ENCODE results near the gene PDE3A. TPM values are rescaled to one million over a fixed set of nuclear protein-coding genes. Genes with fewer than 3 reads are reported as not detected.

The PDE3A gene
- total RNA-seq, 1 experiment from 2014 or later = 19.9 TPM

GRCh38 chr12:20369305-20370013, 1.1 kb downstream of the PDE3A start:
- no TSS peak for BruUV-seq (replicated peaks)
- Mint-ChIP-seq H3K36me3 (ENCODE audit: insufficient read depth, unreplicated experiment) (peaks cover 39% of the 10 kb centered on the region), H3K27ac (ENCODE audit: unreplicated experiment) (peak overlapping the region; percentile 78), H3K9me3 (ENCODE audit: low read depth, unreplicated experiment) (no peaks in the 10 kb centered on the region), H3K27me3 (ENCODE audit: unreplicated experiment) (no peaks in the 10 kb centered on the region), H3K4me3 (ENCODE audit: low read depth, unreplicated experiment) (peak overlapping the region; percentile 94), H3K4me1 (ENCODE audit: low read depth, unreplicated experiment) (peaks cover 35% of the 10 kb centered on the region)
- intact Hi-C loops (cut with micrococcal nuclease; ENCODE audit: unreplicated experiment) = loop anchor here (5.0 to 10.0 kb wide), 3 partner anchors 372 to 795 kb away; no protein-coding TSS in a partner anchor
- DNase-seq = peak; percentile 75
- no peak for TF ChIP-seq CTCF (IDR thresholded peaks at IDR 0.05; ENCODE audit: unreplicated experiment)
- CTCF ChIA-PET = interaction anchor here (0.6 to 0.7 kb wide), 2 partner anchors 1026 to 1351 kb away, joined by 4 to 6 read pairs; no protein-coding TSS in a partner anchor

GRCh38 chr12:20370014-20370386, 1.7 kb downstream of the PDE3A start:
- H3K36me3 Mint-ChIP-seq (ENCODE audit: insufficient read depth, unreplicated experiment) = peaks cover 39% of the 10 kb centered on the region
- DNase-seq = peak; percentile 50
- H3K9me3 Mint-ChIP-seq (ENCODE audit: low read depth, unreplicated experiment) = no peaks in the 10 kb centered on the region
- CTCF ChIA-PET = interaction anchor here (0.7 kb wide), 1 partner anchor 1027 kb away, joined by 4 read pairs; no protein-coding TSS in a partner anchor
- H3K4me1 Mint-ChIP-seq (ENCODE audit: low read depth, unreplicated experiment) = peaks cover 40% of the 10 kb centered on the region
- TF ChIP-seq CTCF (IDR thresholded peaks at IDR 0.05; ENCODE audit: unreplicated experiment) = no peak
- H3K4me3 Mint-ChIP-seq (ENCODE audit: low read depth, unreplicated experiment) = peak overlapping the region; percentile 94
- H3K27ac Mint-ChIP-seq (ENCODE audit: unreplicated experiment) = peak overlapping the region; percentile 61
- intact Hi-C loops (cut with micrococcal nuclease; ENCODE audit: unreplicated experiment) = loop anchor here (5.0 to 10.0 kb wide), 3 partner anchors 373 to 795 kb away; no protein-coding TSS in a partner anchor
- no TSS peak for BruUV-seq (replicated peaks)
- no peaks in the 10 kb centered on the region for H3K27me3 Mint-ChIP-seq (ENCODE audit: unreplicated experiment)

- BruUV-seq (replicated peaks) = no TSS peak
- TF ChIP-seq CTCF (IDR thresholded peaks at IDR 0.05; ENCODE audit: unreplicated experiment) = no peak
- peak overlapping the region; percentile 61 for H3K27ac Mint-ChIP-seq (ENCODE audit: unreplicated experiment)
- H3K36me3 Mint-ChIP-seq (ENCODE audit: insufficient read depth, unreplicated experiment) = peaks cover 39% of the 10 kb centered on the region
- no peaks in the 10 kb centered on the region for H3K9me3 Mint-ChIP-seq (ENCODE audit: low read depth, unreplicated experiment)
- DNase-seq = no peak
- peak overlapping the region; percentile 94 for H3K4me3 Mint-ChIP-seq (ENCODE audit: low read depth, unreplicated experiment)
- intact Hi-C loops (cut with micrococcal nuclease; ENCODE audit: unreplicated experiment) = loop anchor here (5.0 to 10.0 kb wide), 3 partner anchors 374 to 796 kb away; no protein-coding TSS in a partner anchor
- CTCF ChIA-PET = no interaction called here
- H3K27me3 Mint-ChIP-seq (ENCODE audit: unreplicated experiment) = no peaks in the 10 kb centered on the region
- peaks cover 50% of the 10 kb centered on the region for H3K4me1 Mint-ChIP-seq (ENCODE audit: low read depth, unreplicated experiment)
Measured at GRCh38 chr12:20370866-20371519, 2.7 kb downstream of the PDE3A start.

- intact Hi-C loops (cut with micrococcal nuclease; ENCODE audit: unreplicated experiment) = loop anchor here (5.0 to 10.0 kb wide), 3 partner anchors 375 to 798 kb away; no protein-coding TSS in a partner anchor
- Mint-ChIP-seq H3K4me1 (ENCODE audit: low read depth, unreplicated experiment) (peaks cover 42% of the 10 kb centered on the region), H3K36me3 (ENCODE audit: insufficient read depth, unreplicated experiment) (peaks cover 39% of the 10 kb centered on the region), H3K9me3 (ENCODE audit: low read depth, unreplicated experiment) (no peaks in the 10 kb centered on the region), H3K27me3 (ENCODE audit: unreplicated experiment) (no peaks in the 10 kb centered on the region), H3K27ac (ENCODE audit: unreplicated experiment) (peak overlapping the region; percentile 58), H3K4me3 (ENCODE audit: low read depth, unreplicated experiment) (peak overlapping the region; percentile 94)
- TF ChIP-seq CTCF (IDR thresholded peaks at IDR 0.05; ENCODE audit: unreplicated experiment) = no peak
- CTCF ChIA-PET = interaction anchor here (1.1 kb wide), 1 partner anchor 457 kb away, joined by 3 read pairs; no protein-coding TSS in a partner anchor
- DNase-seq = no peak
- no TSS peak for BruUV-seq (replicated peaks)
Measured at GRCh38 chr12:20372326-20373096, 4.2 kb downstream of the PDE3A start.
